ENCODE measurements around the gene HACE1.

DNA sequence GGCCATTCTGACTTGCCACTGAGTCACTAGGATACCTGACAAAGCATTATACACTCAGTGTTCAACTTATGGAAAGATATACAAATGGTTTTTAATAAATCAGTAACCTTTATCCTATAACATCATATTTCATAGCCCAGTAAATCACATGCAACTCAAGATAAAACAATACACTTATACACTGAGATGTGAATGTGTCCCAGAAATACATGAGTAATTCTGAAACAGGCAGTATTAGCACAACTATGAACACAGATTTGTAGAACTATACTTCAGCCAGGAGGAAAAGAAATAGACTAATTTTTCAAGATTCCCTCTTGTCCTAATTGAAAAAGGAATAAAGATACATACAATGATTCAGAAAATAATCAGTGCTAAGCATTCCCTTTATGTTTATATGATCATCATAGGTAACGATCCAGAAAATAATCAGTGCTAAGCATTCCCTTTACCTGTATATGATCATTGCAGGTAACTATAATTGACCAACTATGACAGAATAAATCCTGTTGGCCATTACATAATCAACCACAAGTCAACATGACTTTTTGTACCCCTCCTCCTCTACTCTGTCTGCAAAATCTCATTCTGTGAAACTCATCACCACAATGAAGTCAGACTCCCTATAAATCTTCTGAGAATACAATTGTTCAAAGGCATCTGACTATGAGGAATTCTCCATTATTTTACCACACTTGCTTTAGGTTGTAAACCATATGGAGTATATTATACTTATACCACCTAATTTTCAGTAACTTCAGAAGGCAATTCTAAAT, 30.3 kb downstream of the HACE1 start:
- TF ChIP-seq POLR2A (IDR thresholded peaks at IDR 0.05) (no peak), POLR2AphosphoS5 (IDR thresholded peaks at IDR 0.05) (no peak)
- TF ChIP-seq, protein P1, sequence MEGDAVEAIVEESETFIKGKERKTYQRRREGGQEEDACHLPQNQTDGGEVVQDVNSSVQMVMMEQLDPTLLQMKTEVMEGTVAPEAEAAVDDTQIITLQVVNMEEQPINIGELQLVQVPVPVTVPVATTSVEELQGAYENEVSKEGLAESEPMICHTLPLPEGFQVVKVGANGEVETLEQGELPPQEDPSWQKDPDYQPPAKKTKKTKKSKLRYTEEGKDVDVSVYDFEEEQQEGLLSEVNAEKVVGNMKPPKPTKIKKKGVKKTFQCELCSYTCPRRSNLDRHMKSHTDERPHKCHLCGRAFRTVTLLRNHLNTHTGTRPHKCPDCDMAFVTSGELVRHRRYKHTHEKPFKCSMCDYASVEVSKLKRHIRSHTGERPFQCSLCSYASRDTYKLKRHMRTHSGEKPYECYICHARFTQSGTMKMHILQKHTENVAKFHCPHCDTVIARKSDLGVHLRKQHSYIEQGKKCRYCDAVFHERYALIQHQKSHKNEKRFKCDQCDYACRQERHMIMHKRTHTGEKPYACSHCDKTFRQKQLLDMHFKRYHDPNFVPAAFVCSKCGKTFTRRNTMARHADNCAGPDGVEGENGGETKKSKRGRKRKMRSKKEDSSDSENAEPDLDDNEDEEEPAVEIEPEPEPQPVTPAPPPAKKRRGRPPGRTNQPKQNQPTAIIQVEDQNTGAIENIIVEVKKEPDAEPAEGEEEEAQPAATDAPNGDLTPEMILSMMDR (IDR thresholded peaks at IDR 0.05 in 8 of 11, conservative IDR thresholded peaks at IDR 0.05 in 3 of 11) = no peak

Measured in spleen (tissue), 7 donors.